Measurements from ENCODE around the gene GRM7.

Gene GRM7

GRCh38 chr3:6985848-6986247 is 124.9 kb downstream of the GRM7 start:
- no peak for DNase-seq

- DNase-seq: no peak
Measured at GRCh38 chr3:6989608-6990291, 128.8 kb downstream of the GRM7 start.

DNA sequence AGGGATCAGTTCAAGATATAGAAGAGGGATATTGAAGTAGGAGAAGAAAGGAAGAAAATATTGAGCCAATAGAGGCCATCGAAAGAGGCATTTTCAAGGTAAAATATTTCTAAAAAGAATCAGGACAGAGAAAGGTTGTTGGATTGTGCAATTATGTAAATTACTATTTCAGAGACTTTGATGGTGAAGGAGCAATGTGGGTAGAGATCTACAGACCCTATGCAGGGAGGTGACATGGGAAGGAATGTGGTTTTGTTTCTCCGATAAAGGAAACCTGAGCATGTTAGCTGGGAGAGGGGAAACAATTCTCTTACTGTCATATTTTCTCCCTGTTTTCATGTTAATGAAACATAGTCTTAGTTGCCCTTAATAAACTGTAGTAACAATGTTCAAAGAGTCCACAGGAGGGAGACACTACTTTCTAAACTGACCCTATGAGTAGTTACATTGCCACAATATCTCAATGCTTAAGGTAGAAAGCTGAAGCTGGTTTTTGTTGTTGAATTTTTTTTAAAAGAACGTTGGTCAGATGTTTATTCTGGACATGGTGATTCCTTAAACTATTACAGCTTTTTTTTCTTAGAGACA is 133.3 kb downstream of the GRM7 start:
- no peak for DNase-seq

GRCh38 chr3:7000501-7000900 is 139.6 kb downstream of the GRM7 start:
- DNase-seq: no peak

DNA sequence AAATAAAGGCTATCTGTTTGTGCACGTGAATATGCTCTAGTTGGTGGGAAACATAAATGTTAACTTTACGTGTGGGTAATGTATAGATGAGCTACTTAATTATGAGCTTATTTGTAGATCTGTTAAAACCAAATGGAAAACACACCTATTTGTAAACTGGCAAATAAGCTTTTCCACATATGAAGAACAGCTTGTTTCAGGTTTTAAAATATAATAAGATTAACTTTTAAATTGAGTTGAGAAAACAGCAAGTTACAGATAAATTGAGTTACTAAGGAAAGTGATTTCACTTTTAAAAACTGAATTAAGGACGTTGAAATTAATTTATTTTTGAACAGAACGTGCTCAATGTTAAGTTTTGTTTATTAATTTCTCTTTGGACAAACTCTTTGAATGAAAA is 140.5 kb downstream of the GRM7 start:
- DNase-seq: no peak

DNA sequence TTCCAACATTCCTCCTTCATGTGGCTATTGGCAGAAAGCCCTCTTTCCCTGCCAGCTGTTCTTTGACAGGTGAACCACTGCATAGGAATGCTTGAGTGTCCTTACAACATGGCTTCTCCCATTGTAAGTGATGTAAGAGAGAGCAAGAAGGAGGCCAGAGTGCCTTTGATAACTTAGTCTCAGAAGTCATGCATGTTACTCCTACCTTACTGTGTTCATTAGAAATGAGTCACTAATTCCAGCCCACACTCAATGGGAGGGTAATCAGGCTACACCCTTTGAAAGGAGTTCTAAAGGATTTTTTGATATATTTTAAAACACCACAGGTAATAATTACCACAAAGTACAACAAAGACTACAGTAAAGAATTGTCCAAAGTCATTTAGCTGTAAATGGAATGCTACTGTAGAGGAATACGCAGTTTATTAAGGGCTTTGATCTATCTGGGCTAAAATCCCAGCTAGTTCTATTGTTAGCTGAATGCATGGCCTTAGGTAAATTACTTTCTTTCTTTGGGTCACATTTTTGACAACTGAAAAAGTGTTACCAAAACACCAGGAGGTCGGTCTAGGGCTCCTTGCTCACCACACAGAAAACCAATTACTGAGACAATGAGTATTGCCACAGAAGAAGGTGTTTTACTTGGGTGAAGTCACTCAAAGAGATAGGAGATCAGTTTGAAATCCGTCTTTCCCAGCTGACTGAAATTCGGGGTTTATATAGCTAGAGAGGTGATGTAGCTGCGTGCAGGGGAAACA is 154.9 kb downstream of the GRM7 start:
- no peak for DNase-seq

DNA sequence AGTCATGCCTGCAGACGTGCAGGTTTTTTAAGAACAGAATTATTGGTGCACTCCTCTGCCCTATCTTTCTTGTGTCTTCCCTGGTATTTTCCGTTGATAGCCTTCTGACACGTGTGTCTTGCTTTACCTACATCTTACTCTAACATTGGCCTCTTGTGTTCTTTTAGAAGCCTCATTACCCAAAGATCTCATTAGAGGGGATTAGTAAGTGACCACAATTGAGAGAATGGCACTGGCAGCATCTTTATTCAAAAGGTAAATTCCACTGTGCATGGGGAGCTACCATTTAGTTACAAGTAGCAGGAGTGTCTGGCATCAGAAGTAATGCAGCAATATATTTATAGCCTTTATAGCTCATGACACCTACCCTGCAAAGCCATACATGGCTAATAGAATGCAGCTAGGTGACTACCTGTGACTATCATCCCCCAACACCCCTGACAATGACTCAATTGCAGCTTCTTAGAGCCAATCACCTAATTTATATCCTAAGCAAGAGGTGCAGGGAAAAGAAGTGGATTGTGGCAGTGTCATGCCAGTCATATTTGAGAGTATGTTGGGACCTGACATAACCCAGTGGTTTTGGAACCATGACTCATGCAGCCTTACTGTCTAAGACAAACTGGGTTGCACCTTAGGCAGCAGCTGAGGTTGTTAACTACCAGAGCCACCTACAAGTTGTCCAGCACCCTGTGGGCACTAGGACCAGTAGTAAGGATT is 164.8 kb downstream of the GRM7 start:
- DNase-seq: no peak

- DNase-seq: no peak
Measured at GRCh38 chr3:7029562-7029961, 168.6 kb downstream of the GRM7 start.

GRCh38 chr3:7038394-7038793 is 177.5 kb downstream of the GRM7 start:
- no peak for DNase-seq

- DNase-seq: no peak
Measured at GRCh38 chr3:7062714-7063113, 201.8 kb downstream of the GRM7 start.

- no peak for DNase-seq
Measured at GRCh38 chr3:7070461-7070860, 209.5 kb downstream of the GRM7 start.

DNA sequence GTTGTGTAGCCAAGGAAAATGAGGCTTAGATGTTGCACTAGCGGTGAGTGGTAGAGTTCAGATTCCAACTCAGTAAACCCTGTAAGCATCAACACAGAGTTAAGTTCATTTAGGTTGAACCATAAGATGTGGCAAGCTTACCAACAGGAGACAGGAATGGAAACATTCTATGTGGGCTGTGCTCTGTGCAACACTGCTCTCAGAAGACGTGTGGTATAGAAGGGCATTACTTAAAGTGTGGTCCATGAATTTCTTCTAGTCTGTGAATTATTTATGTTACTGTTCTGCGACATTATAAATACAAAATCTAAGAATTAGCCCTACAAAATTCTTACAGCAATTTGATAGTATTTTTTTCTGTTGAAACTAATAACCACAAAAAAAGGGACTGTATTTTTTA is 213.3 kb downstream of the GRM7 start:
- DNase-seq: no peak

- DNase-seq: no peak
Measured at GRCh38 chr3:7075117-7075516, 214.2 kb downstream of the GRM7 start.

DNA sequence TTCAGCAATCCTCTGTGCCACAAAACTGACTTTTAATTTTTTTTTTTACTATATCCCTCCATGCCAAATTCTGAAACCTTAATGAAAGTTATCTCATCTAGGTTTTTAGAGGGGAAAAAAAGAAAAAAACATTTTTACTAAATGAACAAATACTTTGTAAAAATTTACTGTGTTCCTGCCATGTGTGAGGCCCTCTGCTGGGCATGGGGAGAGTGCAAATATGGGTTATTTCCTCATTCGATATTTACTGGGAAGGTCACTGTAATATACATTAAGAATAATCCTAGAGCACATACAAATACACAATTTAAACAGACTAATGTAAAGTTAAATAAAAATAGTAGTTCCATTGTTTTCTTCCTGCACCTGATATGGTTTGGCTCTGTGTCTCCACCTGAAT is 215.0 kb downstream of the GRM7 start:
- DNase-seq: no peak

GRCh38 chr3:7082244-7082643 is 221.3 kb downstream of the GRM7 start:
- DNase-seq: no peak

GRCh38 chr3:7086417-7086816 is 225.5 kb downstream of the GRM7 start:
- no peak for DNase-seq

DNA sequence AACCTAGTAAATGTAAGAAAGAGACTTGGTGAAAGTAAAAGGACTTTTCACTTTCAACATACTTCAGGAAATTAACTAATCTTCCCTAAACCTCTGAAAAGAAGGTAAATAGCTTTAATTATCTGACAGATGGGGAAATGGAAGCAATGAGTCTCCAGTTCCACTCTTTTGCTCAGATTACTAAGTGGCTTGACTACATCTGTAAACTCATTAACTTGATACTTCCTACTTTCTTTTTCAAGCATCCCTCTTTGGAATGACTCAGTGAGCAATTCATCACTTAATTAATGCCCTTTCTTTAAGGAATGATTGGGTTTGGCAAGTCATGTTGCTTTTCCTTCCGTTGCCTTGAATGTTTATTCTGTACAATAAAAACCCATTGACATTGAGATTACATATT is 234.2 kb downstream of the GRM7 start:
- DNase-seq: no peak

DNA sequence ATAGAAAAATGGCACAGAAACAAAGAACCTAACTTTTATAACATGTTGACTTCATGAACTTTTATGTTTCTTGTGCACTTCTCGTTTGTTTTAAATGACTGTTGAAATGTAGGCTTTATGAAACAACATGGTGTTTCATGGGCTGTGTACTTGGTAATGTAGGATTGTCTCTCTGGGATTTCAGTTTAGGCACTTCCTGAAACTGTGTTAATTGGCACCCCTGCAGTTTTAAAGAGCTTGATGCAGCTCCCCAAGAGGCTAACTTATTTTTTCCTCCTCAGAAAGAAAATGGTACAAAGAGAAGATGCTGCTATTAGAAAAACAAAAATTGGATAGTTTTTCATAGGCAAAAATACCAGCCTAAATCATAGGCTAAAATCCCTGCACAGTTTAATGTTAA is 239.2 kb downstream of the GRM7 start:
- DNase-seq: no peak

DNA sequence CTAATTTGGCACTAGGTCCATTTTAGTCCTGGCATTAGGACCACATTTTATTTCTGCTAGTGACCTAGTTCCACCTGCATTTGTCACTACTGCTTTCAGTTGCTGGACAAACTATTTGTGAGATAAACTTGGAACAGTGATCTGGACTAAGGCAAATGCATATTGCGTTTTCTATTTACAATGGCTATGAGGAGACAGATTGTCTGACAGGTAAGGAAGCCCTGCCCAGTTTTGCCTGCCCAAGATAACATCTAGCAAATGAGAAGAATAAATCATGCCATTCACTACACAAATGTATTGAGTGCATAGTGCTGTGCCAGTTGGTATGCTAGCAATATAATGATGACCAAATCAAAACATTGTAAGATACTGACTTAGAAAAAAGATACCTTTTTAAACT is 245.7 kb downstream of the GRM7 start:
- no peak for DNase-seq

GRCh38 chr3:7112523-7113056 is 251.7 kb downstream of the GRM7 start:
- no peak for DNase-seq

- no peak for DNase-seq
Measured at GRCh38 chr3:7144697-7145308, 283.9 kb downstream of the GRM7 start.

- no peak for DNase-seq
Measured at GRCh38 chr3:7146529-7146928, 285.6 kb downstream of the GRM7 start.

DNA sequence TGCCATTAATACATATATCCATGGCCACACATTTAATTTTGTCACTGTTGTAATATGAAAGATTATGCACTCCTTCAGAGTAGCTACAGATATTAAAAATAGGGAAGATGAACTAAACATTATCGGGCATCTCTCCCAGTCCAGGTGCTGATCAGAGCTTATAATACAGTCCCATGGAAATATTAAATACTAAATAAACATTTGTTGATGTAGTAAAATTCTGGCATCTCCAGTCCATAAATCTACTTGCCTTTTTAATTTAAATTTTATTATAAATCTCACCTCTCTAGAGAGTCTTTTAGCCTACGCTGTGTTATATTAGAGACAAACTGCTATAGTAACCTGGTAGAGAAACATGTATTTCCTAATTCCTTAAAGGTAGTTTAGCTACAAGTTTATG is 297.6 kb downstream of the GRM7 start:
- no peak for DNase-seq

All from suppressor macrophage treated with lipopolysaccharide for 4 hours (primary cell).